ENCODE measurements around the gene OLA1. TPM values are rescaled to one million over a fixed set of nuclear protein-coding genes. Genes with fewer than 3 reads are reported as not detected.

OLA1 gene
- total RNA-seq, 1 experiment from 2014 or later: 126 TPM

- Histone ChIP-seq H3K27ac (ENCODE audit: low read length) (no peak overlapping the region), H3K27me3 (ENCODE audit: control insufficient read depth, insufficient read depth, low read length) (no peaks in the 10 kb centered on the region), H3K4me1 (ENCODE audit: control insufficient read depth, insufficient read depth, low read length) (no peaks in the 10 kb centered on the region), H3K36me3 (ENCODE audit: control insufficient read depth, insufficient read depth, low read length) (no peaks in the 10 kb centered on the region), H3K9me3 (ENCODE audit: control insufficient read depth, insufficient read depth, low read depth, low read length) (no peaks in the 10 kb centered on the region), H3K4me3 (ENCODE audit: low read depth in 2 of 2, low read length in 2 of 2) (no peak overlapping the region)
- POLR2A ChIA-PET: no interaction called here
- ATAC-seq (no peak), DNase-seq (ENCODE audit: low read depth, low spot score) (no peak)
- BruUV-seq (replicated peaks): no TSS peak
- in situ Hi-C loops (cut with HindIII; ENCODE audit: low pct_unique_long_range_greater_than_20kb, low sequenced_read_pairs): no loop called here
- intact Hi-C loops (cut with micrococcal nuclease; ENCODE audit: unreplicated experiment): no loop called here
- CTCF ChIA-PET: no interaction called here
- TF ChIP-seq POLR2AphosphoS5 (IDR thresholded peaks at IDR 0.05; ENCODE audit: low read depth, low read length) (no peak), SIN3A (IDR thresholded peaks at IDR 0.05; ENCODE audit: borderline replicate concordance, insufficient read depth, low read depth, low read length) (no peak), TCF7L2 (IDR thresholded peaks at IDR 0.05; ENCODE audit: low read depth, low read length) (no peak)
- TF ChIP-seq, protein P1, sequence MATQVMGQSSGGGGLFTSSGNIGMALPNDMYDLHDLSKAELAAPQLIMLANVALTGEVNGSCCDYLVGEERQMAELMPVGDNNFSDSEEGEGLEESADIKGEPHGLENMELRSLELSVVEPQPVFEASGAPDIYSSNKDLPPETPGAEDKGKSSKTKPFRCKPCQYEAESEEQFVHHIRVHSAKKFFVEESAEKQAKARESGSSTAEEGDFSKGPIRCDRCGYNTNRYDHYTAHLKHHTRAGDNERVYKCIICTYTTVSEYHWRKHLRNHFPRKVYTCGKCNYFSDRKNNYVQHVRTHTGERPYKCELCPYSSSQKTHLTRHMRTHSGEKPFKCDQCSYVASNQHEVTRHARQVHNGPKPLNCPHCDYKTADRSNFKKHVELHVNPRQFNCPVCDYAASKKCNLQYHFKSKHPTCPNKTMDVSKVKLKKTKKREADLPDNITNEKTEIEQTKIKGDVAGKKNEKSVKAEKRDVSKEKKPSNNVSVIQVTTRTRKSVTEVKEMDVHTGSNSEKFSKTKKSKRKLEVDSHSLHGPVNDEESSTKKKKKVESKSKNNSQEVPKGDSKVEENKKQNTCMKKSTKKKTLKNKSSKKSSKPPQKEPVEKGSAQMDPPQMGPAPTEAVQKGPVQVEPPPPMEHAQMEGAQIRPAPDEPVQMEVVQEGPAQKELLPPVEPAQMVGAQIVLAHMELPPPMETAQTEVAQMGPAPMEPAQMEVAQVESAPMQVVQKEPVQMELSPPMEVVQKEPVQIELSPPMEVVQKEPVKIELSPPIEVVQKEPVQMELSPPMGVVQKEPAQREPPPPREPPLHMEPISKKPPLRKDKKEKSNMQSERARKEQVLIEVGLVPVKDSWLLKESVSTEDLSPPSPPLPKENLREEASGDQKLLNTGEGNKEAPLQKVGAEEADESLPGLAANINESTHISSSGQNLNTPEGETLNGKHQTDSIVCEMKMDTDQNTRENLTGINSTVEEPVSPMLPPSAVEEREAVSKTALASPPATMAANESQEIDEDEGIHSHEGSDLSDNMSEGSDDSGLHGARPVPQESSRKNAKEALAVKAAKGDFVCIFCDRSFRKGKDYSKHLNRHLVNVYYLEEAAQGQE (IDR thresholded peaks at IDR 0.05; ENCODE audit: insufficient read depth in 1 of 2, low read depth in 2 of 2, low read length in 1 of 2): no peak
- TF ChIP-seq, protein P2, sequence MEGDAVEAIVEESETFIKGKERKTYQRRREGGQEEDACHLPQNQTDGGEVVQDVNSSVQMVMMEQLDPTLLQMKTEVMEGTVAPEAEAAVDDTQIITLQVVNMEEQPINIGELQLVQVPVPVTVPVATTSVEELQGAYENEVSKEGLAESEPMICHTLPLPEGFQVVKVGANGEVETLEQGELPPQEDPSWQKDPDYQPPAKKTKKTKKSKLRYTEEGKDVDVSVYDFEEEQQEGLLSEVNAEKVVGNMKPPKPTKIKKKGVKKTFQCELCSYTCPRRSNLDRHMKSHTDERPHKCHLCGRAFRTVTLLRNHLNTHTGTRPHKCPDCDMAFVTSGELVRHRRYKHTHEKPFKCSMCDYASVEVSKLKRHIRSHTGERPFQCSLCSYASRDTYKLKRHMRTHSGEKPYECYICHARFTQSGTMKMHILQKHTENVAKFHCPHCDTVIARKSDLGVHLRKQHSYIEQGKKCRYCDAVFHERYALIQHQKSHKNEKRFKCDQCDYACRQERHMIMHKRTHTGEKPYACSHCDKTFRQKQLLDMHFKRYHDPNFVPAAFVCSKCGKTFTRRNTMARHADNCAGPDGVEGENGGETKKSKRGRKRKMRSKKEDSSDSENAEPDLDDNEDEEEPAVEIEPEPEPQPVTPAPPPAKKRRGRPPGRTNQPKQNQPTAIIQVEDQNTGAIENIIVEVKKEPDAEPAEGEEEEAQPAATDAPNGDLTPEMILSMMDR (IDR thresholded peaks at IDR 0.05): no peak
Measured at GRCh38 chr2:174153757-174154680, 94.3 kb downstream of the OLA1 start.

DNA sequence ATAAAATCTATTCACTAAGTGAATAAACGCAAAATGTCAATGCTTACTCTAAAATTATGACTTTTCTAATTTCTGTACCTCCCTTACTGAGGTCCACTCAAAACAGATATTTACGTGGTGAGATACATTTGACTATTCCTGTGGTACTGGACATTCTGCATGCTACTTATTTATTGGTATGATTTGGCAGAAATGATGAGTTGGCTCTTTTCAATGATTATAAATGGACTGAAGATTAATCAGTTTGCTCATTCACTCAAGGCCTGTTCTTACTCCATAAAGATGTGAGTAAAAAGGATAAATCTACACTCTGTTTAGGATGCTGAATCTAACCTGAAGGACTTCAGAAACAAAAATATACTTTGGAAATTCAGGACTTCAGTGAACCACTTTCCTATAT is 98.8 kb downstream of the OLA1 start:
- Histone ChIP-seq H3K36me3 (ENCODE audit: control insufficient read depth, insufficient read depth, low read length) (no peaks in the 10 kb centered on the region), H3K27ac (ENCODE audit: low read length) (no peak overlapping the region), H3K4me3 (ENCODE audit: low read depth in 2 of 2, low read length in 2 of 2) (no peak overlapping the region), H3K27me3 (ENCODE audit: control insufficient read depth, insufficient read depth, low read length) (no peaks in the 10 kb centered on the region), H3K4me1 (ENCODE audit: control insufficient read depth, insufficient read depth, low read length) (no peaks in the 10 kb centered on the region), H3K9me3 (ENCODE audit: control insufficient read depth, insufficient read depth, low read depth, low read length) (no peaks in the 10 kb centered on the region)
- intact Hi-C loops (cut with micrococcal nuclease; ENCODE audit: unreplicated experiment) (no loop called here), in situ Hi-C loops (cut with HindIII; ENCODE audit: low pct_unique_long_range_greater_than_20kb, low sequenced_read_pairs) (no loop called here)
- TF ChIP-seq, protein P2 (IDR thresholded peaks at IDR 0.05): no peak
- POLR2A ChIA-PET: no interaction called here
- CTCF ChIA-PET: no interaction called here
- DNase-seq (ENCODE audit: low read depth, low spot score) (no peak), ATAC-seq (no peak)
- BruUV-seq (replicated peaks): no TSS peak
